TTC549 (cell line): ENCODE results near the gene BAIAP2.
"Not testable (repeated sequence)": the region's sequence is repeated elsewhere in the genome, so short reads cannot be mapped to it uniquely, and the experiment has no call there.

Source experiments
- FAIRE-seq: peaks from 2 replicates; lab custom pipeline; 2012; peaks lifted over from hg19 to GRCh38; lab: Jason Lieb, UNC

Gene BAIAP2

DNA sequence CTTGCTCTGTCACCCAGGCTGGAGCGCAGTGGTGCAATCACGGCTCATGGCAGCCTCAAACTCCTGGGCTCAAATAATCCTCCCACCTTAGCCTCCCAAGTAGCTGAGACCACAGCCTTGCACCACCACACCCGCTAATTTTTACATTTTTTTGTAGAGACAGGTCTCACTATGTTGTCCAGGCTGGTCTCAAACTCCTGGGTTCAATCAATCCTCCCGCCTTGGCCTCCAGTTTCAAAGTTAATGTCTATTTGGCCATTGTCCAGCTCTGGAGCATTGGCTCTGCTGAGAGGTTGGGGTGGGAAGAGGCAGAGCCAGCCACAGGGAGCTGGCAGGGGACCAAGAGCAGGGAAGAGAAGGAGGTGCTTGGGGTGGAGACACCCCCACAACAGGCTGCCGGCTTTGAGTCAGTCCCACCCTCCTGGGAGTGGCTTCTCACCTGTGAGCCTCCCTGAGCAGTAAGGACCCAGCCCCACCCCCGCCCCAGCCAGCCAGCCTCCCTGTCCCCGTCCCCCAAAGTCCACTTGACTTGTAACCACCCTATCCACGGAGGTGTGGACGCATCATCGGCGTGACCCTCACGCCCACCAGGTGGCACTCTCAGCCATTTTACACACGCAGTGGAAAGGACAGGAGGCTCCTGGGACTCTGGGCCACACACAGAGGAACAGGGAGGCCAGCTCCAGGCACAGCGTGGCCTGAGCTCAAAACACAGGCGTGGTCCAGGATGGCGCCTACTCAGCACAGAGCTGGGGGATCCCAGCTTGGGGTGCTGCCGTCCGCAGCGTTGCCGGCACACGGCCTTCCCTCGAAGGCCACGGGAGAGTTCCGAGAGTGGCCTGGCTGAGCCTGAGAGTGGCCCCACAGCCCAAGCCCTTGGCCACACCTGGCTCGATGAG, 107.6 kb downstream of the BAIAP2 start:
- FAIRE-seq: no peak

DNA sequence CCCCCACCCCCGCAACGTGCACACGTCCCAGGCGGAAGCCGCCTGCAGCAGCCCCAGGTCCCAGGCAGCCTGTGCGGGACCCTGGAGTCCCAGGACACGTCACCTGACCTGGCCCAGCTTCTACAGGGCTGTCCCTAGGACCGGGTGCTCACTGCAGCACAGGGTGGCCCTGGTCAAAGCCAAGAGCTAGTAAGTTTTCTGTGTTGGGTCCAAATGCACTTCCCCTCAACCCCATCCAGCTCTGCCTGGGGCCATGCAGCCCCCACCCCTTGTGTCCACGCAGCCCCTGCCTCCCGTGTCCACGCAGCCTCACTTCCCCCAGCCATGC, 108.2 kb downstream of the BAIAP2 start:
- no peak for FAIRE-seq

DNA sequence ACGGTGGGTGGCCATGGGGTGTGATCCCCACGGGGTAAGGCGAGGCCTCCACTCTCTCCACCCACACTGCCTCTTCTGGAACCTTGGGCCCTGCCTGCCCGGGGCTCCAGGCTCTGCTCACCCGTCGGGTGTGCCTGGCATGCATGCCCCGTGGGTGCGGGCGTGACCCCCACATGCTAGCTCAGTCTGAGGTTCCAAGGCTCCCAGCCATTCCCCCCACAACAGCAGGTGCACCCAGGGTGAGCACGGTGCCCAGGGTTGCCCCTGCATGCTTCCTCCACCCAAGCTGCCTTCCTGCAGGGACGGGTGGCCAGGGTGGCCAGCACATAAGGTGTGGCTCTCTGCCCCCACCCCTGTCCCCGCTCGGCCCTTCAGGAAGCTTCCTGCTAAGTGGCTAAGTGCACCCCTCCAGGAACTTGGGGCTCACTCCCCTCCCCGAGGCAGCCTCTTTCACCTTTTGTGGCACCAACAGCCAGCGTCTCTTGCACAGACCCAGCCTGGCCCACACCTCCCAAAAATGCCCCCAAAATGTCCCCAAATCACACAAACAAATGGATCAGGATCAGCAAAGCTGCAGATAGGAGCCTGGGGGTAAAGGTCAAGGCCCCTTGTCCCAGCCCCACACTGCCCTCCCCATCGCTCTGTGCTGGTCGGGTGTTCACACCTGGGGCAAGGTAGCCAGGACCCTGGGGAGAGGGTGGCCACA, 108.9 kb downstream of the BAIAP2 start:
- no peak for FAIRE-seq

DNA sequence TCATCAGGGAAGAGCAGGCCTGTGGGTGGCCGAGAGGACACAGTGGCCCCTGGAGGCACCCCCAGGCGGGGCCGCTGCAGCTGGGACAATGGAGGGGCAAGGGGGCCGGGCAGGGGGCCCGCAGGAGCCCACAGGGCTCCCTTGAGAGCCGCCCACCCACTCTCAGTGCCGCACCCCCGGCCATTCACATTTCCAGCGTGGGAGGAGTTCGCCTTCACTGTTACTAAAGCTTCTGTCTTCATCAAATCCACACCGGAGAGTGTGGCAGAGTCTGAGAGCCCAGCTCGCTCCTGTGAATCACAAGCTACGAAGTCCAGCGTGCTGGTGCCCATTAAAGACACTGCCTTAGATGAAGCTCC, 109.5 kb downstream of the BAIAP2 start:
- no peak for FAIRE-seq

DNA sequence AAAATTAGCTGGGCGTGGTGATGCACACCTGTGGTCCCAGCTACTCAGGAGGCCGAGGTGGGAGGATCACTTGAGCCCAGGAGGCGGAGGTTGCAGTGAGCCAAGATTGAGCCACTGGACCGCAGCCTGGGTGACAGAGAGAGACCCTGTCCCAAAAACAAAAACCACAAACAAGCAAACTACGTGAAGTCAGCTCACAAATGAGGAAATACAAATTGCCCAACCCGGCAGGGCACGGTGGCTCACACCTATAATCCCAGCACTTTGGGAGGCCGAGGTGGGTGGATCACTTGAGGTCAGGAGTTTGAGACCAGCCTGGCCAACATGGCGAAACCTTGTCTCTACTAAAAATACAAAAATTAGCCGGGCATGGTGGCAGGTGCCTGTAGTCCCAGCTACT, 111.3 kb downstream of the BAIAP2 start:
- not testable (repeated sequence) for FAIRE-seq

DNA sequence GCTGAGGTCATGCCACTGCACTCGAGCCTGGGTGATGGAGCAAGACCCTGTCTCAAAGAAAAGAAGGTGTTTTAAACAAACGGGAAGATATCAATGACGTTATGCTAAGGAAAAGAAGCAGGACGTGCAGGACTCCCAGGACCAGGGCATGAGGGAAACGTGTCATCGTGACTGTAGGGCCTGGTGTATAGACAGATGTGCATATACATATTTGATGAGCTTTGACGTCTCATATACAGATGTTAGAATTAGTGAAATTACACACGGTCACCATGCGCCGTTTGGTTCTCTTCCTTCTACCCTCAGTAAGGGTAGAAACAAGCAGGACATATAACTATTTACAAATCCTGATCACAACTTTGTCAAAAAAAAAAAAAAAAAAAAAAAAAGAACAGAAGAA, 112.8 kb downstream of the BAIAP2 start:
- FAIRE-seq: no peak

DNA sequence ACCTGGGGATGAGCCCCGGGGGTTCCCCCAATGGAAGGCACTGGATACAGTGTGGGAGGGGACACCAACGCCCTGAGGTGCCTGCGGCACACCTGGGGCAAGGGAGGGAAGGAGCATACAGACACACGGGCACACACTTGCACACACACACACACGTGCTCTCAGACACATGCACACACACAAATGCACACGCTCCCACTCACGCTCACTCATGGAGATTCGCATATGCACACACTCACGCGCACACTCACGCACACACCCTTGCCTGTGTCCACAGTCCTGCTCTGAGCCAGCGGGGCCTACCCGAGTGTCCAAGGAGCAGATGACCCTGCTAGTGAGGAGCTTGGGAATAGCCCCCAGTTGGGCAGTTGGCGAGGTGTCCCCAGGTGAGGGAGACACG, 113.6 kb downstream of the BAIAP2 start:
- no peak for FAIRE-seq

DNA sequence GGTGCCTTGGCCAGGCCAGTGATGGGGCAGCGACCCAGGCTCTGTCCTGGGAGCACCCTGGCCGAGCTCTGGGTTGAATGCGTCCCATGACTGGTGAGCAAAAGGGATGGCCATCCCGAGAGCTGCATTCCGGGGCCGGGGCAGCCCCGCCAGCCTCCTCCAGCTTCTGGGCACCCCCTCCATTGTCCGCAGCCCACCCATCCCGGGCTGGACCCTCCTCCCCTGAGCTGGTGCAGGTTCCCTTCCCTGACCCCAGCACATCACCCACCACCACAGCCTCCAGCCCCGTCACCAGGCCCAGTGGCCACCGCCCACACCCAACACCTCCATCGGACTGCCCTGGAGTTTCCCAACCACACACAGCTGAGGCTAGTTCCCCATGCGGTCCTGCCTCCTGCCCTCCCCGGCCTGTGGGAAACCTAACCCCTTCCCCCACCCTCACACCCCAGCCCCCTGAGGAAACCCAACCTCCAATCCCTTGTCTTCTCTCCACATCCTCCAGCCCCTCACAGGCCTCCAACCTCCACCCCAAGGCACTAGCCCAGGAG, 114.1 kb downstream of the BAIAP2 start:
- FAIRE-seq: no peak

DNA sequence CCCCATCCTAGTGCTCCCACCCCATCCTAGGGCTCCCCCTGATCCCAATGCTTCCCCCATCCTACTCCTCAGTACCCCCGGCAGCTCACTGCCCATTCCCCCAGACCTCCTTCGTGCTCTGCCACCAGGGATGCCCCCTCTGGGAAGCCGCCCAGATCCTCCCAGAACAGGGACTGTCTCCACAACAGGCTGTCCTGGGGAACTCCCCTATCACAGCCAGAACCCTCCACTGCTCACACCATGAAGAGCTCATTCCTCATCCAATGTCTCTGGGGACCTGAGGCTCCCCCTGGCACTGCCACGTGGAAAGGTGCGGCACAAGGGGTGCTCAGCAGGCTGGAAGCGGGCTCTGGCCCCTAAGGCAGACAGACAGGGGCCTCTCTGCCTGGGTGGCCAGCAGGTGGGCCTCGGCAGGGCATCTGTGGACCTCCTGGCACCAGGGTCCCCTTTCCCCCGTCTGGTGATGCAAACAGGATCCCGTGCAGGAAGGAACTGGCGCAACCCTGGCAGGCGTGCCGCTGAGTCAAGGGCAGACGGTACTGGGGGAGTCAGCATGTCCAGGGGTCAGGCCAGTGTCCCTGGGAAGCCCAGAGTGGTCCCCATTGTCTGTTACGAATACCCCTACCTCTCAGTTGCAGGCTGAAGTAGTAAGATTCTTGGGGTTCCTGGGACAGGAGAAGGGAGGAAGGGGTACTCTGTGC, 115.6 kb downstream of the BAIAP2 start:
- FAIRE-seq: no peak

DNA sequence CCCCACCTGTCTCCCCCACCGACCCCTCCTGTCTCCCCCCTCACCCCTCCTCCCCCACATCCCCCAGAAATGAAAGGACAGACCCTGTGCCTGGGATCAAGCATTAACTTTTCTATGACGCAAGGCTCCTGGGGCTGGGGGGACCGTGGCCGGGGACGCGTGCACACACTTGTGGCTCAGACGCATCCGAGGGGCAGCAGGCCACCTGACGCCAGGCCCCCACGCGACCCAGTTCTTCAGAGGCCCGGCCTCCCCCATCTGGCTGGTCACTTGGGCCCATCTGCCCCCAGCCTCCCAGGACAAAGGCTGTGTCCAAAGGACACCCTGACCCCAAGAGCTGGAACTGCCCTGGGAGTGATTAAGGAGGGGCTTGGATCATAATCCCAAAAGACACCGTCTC, 116.3 kb downstream of the BAIAP2 start:
- no peak for FAIRE-seq

DNA sequence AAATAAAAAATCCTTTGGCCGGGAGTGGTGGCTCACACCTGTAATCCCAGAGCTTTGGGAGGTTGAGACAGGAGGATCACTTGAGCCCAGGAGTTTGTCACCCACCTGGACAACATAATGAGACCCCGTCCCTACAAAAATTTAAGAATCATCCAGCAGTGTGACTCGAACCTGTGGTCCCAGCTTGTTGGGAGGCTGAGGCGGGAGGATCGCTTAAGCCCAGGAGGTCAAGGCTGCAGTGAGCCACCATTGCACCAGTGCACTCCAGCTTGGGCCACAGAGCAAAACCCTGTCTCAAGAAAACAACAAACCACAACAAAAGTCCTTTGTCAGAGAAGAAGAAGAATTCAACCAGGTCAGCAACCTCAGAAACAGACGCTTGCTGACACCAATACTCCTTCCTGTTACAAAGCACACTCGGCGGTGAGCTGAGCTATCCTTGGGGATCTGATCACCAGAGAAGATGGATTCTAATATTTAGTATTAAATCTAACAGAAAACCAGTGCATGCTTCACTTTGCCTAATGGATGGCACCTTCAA, 117.4 kb downstream of the BAIAP2 start:
- FAIRE-seq: no peak

DNA sequence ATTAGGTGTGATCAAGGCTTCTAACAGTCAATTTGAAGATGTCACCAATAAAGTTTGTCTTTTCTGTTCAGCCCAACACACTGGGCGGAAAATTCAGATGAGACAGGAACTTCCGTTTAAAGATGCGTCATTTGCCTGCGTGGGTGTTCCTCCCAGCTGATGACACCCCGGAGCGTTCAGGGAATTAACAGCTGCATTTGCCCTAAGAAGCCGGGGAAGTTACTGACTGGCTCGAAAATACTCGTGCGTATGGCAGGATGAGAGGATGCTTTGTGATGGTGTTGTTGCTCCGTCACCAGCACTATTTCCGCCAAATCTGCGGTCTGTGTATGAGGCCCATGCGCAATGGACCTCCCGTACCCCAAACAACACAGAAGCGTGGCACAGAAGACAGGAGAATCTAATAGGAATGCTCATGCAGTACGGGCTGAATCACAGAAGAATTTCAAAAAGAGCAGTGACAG, 118.4 kb downstream of the BAIAP2 start:
- no peak for FAIRE-seq

DNA sequence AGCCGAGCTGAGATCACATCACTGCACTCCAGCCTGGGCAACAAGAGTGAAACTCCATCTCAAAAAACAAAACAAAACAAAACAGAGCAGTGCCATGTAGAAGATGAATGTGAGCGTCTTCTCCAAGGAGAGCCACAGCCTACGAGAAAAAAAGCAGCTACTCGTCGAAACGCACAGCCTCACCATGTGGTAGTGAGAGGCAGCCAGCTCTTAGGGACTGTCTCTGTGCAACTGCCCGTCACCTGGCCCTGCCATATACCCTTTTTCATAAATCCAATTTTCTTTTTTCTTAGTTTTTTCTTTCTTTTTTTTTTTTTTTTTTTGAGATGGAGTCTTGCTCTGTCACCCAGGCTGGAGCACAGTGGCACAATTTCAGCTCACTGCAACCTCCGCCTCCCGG, 119.1 kb downstream of the BAIAP2 start:
- FAIRE-seq: not testable (repeated sequence)

DNA sequence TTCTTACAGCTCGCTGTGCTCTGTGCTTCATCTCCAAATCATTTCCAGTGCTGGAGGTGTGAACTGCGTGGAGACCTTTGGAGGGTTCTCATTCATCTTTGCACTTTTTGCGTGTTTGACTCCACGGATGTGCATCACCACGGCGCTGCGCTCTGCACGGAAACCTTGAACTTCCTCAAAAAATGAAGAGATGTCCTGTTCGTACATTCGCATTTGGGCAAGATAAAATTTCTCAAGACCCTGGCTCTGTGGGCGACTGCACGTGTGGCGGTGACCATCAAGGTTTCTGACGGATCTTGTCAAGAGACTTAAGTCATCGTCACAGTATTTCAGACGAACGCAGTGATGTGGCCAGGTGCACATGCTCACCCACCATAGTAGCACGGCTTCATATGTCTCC, 120.0 kb downstream of the BAIAP2 start:
- no peak for FAIRE-seq

DNA sequence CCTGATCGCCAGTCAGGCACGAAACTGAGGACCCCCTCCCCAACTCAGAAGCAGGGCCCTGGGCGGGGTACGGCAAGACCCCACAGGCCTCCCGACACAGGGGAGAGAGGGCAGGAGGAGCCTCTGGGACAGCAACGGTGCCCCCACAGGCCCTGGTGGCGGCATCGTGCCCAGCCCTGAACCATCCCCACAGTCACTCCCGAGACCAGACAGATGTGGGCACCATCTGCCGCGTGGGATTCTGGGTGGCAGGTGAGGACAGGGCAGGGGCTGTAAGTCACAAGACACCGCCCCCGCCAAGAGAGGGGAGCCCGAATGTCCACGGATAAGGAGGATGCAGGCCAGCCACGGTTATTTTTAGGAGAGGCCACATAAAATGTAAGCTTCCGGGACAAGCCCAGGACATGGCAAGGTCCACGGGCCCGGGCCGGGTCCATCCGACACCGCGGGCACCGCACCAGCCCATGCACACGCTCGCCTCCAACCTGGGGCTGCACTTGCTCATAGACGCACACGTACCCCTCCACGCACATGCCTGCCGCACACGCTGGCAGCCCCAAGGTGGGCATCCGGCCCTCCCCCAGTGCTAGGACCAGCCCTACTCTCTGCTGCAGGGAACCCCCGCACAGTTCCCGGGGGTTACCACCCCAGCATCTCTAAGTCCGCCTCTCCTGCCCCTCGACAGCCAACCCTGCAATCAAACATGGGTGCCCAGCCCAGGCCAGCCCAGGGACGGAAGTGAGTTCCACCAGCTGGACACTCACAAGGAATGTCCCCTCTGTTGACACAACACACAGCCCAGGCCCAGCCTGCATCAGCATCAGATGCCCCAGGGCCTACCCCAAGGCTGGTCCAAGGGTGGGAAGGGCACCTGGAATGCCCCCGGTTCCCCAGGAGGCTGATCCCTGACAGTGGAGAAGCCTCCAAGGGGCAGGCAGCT, 122.2 kb downstream of the BAIAP2 start:
- no peak for FAIRE-seq

DNA sequence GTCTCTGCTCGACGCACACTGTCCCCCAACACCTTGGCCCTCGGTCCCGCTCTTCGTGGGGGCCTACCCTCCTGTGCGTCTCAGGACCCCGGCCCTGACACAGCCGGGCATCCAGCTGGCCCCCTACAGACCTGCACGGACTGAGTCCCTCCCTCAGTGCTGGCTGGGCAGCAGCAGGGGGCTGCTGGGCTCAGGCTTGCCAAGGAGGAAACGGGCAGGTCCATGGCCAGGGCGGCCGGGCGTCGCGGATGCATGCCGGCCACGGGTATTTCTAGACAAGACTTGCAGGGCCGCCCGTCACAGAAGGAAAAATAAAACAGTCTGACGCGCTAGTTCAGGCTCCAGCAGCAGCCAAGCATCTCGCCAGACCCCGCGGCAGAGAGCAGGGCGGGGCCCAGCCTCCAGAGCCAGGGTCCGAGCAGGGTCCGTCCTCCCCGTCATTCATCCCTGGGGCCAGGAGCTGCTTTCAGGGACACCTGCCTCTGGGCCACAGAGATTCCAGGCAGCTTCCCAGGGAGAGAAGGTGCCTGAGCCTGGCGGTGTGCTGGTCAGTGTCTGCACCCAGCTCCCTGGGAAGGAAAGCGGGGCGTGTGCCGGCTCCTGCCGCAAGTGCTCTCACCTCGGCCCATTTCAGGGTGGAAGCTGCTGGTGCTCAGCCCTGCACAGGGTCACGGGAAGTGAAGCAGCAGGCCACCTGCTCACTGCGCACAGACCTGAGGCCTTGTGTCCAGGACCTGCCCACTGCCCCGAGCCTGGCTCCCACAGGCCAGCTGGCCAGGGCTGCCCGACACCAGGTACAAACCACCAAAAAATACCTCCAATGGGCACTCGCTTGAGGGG, 123.1 kb downstream of the BAIAP2 start:
- FAIRE-seq: no peak

DNA sequence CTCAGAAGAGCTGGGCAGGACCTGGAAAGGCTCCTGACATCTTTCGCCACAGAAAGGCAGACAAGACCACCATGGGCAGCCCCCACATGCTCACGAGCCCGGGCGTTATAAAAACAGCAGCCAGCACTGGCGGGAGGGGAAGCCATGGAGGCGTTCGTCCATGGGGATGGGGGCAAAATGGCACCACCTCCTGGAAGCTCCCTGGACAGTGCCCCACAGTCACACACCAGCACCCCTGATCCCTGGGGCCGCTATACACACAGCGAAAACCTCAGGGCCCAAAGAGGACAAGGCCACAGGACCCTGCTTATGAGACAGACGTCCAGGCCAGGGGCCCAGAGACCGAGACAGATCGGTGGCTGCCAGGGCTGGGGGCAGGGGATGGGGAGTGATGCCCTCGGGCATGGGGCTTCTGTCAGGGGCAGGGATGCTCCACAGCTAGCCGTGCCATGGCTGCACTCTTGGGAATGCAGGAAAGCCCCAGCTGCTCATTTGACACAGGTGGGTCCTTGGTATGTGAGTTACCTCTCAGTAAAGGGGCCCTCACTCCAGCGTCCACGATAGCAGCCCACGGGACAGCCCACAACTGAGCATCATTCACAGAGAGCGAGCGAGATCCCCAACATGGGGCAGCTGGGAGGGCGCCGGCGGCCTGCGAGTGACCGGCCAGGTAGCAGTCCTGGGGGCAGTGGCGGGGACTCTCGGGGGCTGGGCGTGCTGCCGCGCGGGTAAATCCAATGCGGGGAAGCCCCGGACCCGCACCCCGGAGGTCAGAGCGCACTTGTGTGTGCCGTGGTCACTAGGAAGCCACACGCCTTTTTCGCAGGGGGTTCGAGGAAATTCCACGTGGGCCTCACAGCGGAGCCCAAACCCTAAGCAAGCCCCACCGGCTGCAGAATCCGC, 124.0 kb downstream of the BAIAP2 start:
- FAIRE-seq: no peak

DNA sequence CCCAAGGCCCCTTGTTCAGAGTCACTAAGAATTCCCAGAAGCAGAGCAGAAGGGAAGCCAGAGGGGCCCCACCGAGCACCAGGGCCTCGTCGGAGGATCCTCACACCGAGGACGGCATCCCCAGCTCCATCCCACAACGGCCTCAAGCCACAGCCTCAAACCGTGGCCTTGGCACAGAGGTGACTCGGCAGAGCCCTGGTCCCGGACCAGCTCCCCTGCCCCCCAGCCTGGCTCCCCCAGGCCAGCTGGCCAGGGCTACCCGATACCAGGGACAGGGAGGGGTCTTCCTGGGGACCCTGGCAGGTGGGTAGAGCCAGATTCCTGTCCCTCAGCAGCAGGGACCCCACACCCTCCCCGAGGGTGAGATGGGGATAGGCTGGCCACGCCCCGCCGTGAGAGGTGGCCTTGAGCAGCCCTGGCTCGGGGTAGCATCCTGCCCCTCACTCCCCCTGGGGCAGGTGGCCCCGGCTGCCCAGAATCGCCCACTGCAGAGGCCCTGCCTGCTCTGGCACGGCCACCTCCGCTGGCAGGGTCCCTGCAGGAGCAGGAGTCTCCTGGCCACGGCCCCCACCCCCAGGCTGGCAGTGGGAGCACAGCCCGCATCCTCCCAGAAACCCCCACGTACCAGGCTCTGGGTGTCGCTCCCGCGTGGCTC, 124.8 kb downstream of the BAIAP2 start:
- FAIRE-seq: no peak

DNA sequence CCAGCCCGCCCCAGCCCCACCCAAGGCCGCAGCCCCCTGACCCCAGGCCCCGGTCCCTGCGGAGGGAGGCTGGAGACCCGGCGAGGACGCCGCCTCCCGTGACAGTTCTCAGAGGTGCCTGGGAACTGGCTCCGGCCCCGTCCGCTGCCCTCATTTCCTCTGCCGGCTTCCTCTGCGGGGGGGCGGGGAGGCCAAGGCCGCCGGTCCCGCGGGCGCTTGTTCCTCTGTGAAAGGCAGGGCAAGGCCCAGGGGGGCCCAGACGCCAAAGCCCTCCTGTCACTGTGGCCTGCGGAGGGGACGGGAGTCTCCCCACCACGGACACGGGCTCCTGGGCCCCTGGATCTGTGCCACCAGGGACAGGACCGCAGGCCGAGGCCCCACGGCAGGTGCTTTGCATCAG, 125.4 kb downstream of the BAIAP2 start:
- FAIRE-seq: no peak
